ENCODE results near the gene ZNF106.

ZNF106 gene

DNA sequence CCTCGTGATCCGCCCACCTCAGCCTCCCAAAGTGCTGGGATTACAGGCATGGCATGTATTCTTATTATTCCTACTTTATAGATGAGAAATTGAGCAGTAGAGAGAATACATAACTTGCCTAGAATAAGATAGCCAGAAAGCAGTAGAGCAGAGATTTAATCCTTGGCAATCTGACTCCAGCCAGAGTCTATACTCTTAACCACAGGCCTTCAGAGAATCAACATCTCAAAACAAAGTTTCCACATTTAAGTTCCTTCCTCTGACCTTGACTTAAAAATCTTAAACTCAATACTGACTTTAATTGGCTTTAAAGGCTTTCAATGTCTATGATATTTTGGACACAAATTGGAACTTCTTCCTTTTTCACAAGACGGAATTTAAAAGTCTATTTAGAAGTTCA is 37.1 kb downstream of the ZNF106 start:
- peaks cover 14% of the 10 kb centered on the region for H3K9me3 Mint-ChIP-seq
- peak overlapping the region in 2 of 3 experiments; percentile 60 to 81 for H3K4me3 Mint-ChIP-seq
- peaks cover 45% of the 10 kb centered on the region for H3K36me3 Mint-ChIP-seq (ENCODE audit: low read depth)
- TF ChIP-seq, protein P1, sequence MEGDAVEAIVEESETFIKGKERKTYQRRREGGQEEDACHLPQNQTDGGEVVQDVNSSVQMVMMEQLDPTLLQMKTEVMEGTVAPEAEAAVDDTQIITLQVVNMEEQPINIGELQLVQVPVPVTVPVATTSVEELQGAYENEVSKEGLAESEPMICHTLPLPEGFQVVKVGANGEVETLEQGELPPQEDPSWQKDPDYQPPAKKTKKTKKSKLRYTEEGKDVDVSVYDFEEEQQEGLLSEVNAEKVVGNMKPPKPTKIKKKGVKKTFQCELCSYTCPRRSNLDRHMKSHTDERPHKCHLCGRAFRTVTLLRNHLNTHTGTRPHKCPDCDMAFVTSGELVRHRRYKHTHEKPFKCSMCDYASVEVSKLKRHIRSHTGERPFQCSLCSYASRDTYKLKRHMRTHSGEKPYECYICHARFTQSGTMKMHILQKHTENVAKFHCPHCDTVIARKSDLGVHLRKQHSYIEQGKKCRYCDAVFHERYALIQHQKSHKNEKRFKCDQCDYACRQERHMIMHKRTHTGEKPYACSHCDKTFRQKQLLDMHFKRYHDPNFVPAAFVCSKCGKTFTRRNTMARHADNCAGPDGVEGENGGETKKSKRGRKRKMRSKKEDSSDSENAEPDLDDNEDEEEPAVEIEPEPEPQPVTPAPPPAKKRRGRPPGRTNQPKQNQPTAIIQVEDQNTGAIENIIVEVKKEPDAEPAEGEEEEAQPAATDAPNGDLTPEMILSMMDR (IDR thresholded peaks at IDR 0.05; ENCODE audit: unreplicated experiment in 3 of 3) = no peak
- no peaks in the 10 kb centered on the region for H3K27me3 Mint-ChIP-seq (ENCODE audit: low read depth)
- no peak overlapping the region for H3K27ac Mint-ChIP-seq
- H3K4me1 Mint-ChIP-seq = peaks cover 54% of the 10 kb centered on the region

DNA sequence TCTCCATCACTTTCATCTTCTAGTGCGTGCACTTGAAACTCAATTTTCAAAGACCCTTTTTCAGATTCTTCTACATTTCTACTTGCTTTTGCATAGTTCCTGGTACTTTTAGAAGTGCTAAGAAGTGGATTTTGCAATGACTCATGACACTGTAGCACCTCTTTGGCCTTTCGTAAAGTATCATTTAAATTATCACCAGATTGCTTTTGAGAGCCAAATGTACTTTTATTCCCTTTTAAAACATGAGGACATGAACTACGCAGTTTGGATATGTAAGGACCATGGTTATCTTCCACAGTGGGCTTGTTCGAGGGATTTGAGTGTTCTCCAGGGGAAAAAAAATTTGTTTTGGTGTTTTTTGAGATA is 40.5 kb downstream of the ZNF106 start:
- TF ChIP-seq, protein P1 (IDR thresholded peaks at IDR 0.05; ENCODE audit: unreplicated experiment in 3 of 3) = no peak
- Mint-ChIP-seq H3K4me1 (peaks cover 46% of the 10 kb centered on the region), H3K4me3 (peak overlapping the region in 2 of 3 experiments; percentile 23 to 77), H3K27me3 (ENCODE audit: low read depth) (no peaks in the 10 kb centered on the region), H3K36me3 (ENCODE audit: low read depth) (peaks cover 69% of the 10 kb centered on the region), H3K27ac (no peak overlapping the region), H3K9me3 (peaks cover 14% of the 10 kb centered on the region)

DNA sequence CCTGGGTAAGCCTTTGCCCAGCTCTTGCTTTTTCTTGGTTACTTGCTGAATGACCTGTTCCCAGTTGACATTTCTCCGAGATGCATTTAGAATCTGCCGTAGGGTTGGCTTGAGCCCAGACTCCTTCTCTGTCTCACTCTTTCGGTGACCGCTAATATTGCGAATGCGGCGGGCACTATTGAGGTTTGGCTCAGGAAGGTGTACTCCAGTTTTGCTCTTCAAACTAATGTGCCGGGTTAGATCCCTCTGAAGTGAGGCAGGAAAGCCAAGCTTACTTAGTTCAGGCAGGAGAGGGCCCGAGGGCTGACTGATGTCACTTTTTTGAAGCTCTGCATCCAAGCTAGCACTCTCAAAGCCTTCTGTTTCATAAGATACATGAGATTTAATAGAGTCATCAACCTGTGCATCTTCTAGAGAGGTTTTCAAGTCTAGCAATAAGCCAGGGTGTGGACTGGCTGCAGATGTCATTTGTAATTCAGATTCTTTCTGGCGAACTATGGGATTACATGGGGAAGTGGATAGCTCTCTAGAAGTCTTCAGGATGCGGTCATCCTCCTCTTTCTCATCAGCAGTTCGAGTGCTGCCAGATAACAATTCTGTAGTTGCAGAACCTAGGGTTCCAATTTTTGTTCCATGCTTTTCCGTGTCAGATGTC is 41.0 kb downstream of the ZNF106 start:
- TF ChIP-seq, protein P1 (IDR thresholded peaks at IDR 0.05; ENCODE audit: unreplicated experiment in 3 of 3) = no peak
- Mint-ChIP-seq H3K9me3 (peaks cover 14% of the 10 kb centered on the region), H3K4me1 (peaks cover 46% of the 10 kb centered on the region), H3K27ac (no peak overlapping the region), H3K4me3 (peak overlapping the region in 2 of 3 experiments; percentile 69 to 77), H3K36me3 (ENCODE audit: low read depth) (peaks cover 74% of the 10 kb centered on the region), H3K27me3 (ENCODE audit: low read depth) (no peaks in the 10 kb centered on the region)

DNA sequence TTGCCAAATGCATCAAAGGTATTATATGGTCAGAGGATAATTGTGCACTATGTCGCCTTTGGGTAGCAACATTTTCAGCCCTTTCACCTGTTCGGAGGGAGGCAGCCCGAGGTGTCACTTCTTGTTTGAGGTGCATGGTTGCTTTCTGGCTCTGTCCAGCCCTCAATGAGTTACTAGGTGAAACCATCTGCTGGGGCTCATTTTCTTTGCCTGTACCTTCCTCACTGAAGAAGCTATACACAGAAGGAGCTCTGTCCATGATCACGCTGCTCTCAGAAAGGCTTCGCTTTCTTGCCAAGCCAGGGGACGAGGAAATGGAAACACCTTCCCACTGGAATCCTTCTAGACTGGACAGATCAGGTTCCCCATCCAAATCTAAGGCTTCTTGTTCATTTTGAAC is 42.7 kb downstream of the ZNF106 start:
- peaks cover 72% of the 10 kb centered on the region for H3K36me3 Mint-ChIP-seq (ENCODE audit: low read depth)
- TF ChIP-seq, protein P1 (IDR thresholded peaks at IDR 0.05; ENCODE audit: unreplicated experiment in 3 of 3) = no peak
- H3K27me3 Mint-ChIP-seq (ENCODE audit: low read depth) = no peaks in the 10 kb centered on the region
- H3K27ac Mint-ChIP-seq = no peak overlapping the region
- H3K9me3 Mint-ChIP-seq = peaks cover 14% of the 10 kb centered on the region
- peaks cover 40% of the 10 kb centered on the region for H3K4me1 Mint-ChIP-seq
- H3K4me3 Mint-ChIP-seq = peak overlapping the region in 2 of 3 experiments; percentile 55 to 77

DNA sequence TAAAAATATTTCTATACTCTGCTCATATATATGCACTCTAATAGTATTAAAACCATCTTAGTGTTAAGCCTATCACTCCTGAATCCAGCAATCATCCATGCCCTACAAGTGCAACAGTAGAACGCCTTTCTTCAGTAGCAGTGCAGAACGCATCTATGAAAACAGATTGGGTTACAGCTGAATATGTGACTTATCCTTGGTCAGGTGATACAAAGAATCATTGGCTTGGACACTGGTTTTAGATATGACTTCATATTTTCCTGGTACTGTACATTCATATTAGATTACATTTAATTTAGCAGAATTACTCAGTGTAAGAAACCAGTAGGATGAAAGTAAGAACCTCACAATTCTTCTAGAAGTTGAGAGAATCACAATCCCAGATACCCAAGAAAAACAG is 43.3 kb downstream of the ZNF106 start:
- peak overlapping the region in 1 of 3 experiments; percentile 77 for H3K4me3 Mint-ChIP-seq
- H3K9me3 Mint-ChIP-seq = peaks cover 14% of the 10 kb centered on the region
- TF ChIP-seq, protein P1 (IDR thresholded peaks at IDR 0.05; ENCODE audit: unreplicated experiment in 3 of 3) = no peak
- no peaks in the 10 kb centered on the region for H3K27me3 Mint-ChIP-seq (ENCODE audit: low read depth)
- H3K4me1 Mint-ChIP-seq = peaks cover 40% of the 10 kb centered on the region
- H3K36me3 Mint-ChIP-seq (ENCODE audit: low read depth) = peaks cover 72% of the 10 kb centered on the region
- H3K27ac Mint-ChIP-seq = no peak overlapping the region

DNA sequence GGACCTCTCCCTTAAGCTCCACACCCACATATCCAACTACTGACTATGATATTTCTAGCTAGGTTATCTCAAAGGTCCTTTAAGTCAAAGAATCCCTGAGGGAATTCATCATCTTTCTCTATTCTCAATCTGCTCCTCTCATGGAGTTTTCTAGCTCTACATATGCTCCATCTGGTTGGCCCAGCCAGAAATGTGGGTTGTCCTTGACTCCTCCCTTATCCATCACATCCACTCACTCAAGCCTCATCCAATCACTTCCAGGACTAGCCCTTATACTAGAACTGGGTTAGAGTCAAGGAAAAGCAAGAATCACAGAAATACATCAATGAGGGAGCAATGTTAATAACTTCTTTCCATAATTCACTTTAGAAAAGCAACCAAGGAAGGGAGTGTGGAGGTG is 45.4 kb downstream of the ZNF106 start:
- TF ChIP-seq, protein P1 (IDR thresholded peaks at IDR 0.05; ENCODE audit: unreplicated experiment in 3 of 3) = no peak
- Mint-ChIP-seq H3K9me3 (peaks cover 11% of the 10 kb centered on the region), H3K4me1 (peaks cover 26% of the 10 kb centered on the region), H3K27ac (no peak overlapping the region), H3K4me3 (no peak overlapping the region), H3K27me3 (ENCODE audit: low read depth) (no peaks in the 10 kb centered on the region), H3K36me3 (ENCODE audit: low read depth) (peaks cover 61% of the 10 kb centered on the region)
